Globus pallidus (tissue), 1 donor: Measurements from ENCODE around the gene SPEF2.
A peak's percentile ranks its signal among the peaks of the same experiment; 100 is the strongest.
"Not testable (repeated sequence)": the region's sequence is repeated elsewhere in the genome, so short reads cannot be mapped to it uniquely, and the experiment has no call there.

Experiments used
- DNase-seq: peaks from one replicate; pipeline ENCODE4 v3.0.0-alpha.2; 2015; ENCODE audit warnings: low spot score

SPEF2 gene

GRCh38 chr5:35651002-35651756, 33.5 kb downstream of the SPEF2 start:
- peak; percentile 53 for DNase-seq

- DNase-seq: no peak
Observed at GRCh38 chr5:35656721-35657120, 39.1 kb downstream of the SPEF2 start.

- DNase-seq: peak; percentile 7
Observed at GRCh38 chr5:35657877-35658276, 40.2 kb downstream of the SPEF2 start.

GRCh38 chr5:35659556-35659955, 41.9 kb downstream of the SPEF2 start:
- no peak for DNase-seq

GRCh38 chr5:35660451-35660850, 42.8 kb downstream of the SPEF2 start:
- no peak for DNase-seq

GRCh38 chr5:35664584-35664983, 46.9 kb downstream of the SPEF2 start:
- no peak for DNase-seq

- DNase-seq: no peak
Observed at GRCh38 chr5:35665096-35665495, 47.4 kb downstream of the SPEF2 start.

- DNase-seq: no peak
Observed at GRCh38 chr5:35668319-35668718, 50.7 kb downstream of the SPEF2 start.

- no peak for DNase-seq
Observed at GRCh38 chr5:35668794-35669193, 51.1 kb downstream of the SPEF2 start.

GRCh38 chr5:35671541-35672295, 54.1 kb downstream of the SPEF2 start:
- DNase-seq: no peak

- not testable (repeated sequence) for DNase-seq
Observed at GRCh38 chr5:35672296-35672655, 54.6 kb downstream of the SPEF2 start.

GRCh38 chr5:35672995-35673394, 55.3 kb downstream of the SPEF2 start:
- no peak for DNase-seq

- no peak for DNase-seq
Observed at GRCh38 chr5:35674049-35674448, 56.4 kb downstream of the SPEF2 start.

GRCh38 chr5:35675392-35675791, 57.7 kb downstream of the SPEF2 start:
- no peak for DNase-seq

- DNase-seq: no peak
Observed at GRCh38 chr5:35677878-35678277, 60.2 kb downstream of the SPEF2 start.

- DNase-seq: no peak
Observed at GRCh38 chr5:35678661-35679060, 61.0 kb downstream of the SPEF2 start.

GRCh38 chr5:35679357-35679756, 61.7 kb downstream of the SPEF2 start:
- no peak for DNase-seq

- no peak for DNase-seq
Observed at GRCh38 chr5:35681911-35682310, 64.2 kb downstream of the SPEF2 start.

- DNase-seq: no peak
Observed at GRCh38 chr5:35683466-35683865, 65.8 kb downstream of the SPEF2 start.

GRCh38 chr5:35685161-35685560, 67.5 kb downstream of the SPEF2 start:
- no peak for DNase-seq

- no peak for DNase-seq
Observed at GRCh38 chr5:35687961-35688360, 70.3 kb downstream of the SPEF2 start.

- DNase-seq: peak; percentile 87
Observed at GRCh38 chr5:35694481-35694880, 76.8 kb downstream of the SPEF2 start.

GRCh38 chr5:35698047-35698808, 80.6 kb downstream of the SPEF2 start:
- no peak for DNase-seq
